Stimulated activated effector memory CD8-positive, alpha-beta T cell treated with anti-CD3 and anti-CD28 coated beads, Interleukin-12 subunit alpha, Interleukin-12 subunit beta, amount 100 ng/mL, for 72 hours (primary cell): ENCODE data around the gene ITSN2.
A peak's percentile ranks its signal among the peaks of the same experiment; 100 is the strongest.

Experiments
- ATAC-seq: fragments of 150-1000 bp; cut with Tn5 transposase; 2 replicates; pipeline ENCODE4 v1.10.0; 2021
- DNase-seq, 2 donors: peaks; one replicate each; pipeline ENCODE4 v3.0.0; 2021 to 2022; ENCODE audit warnings: low spot score in 2 of 2
- H3K27ac Mint-ChIP-seq: one replicate; pipeline ENCODE4 v1.8.0; 2022; ENCODE audit warnings: mild to moderate bottlenecking, mixed read lengths
- H3K36me3 Mint-ChIP-seq: one replicate; pipeline ENCODE4 v1.8.0; 2022; ENCODE audit warnings: mild to moderate bottlenecking, mixed read lengths
- H3K4me1 Mint-ChIP-seq: one replicate; pipeline ENCODE4 v1.8.0; 2022; ENCODE audit warnings: mixed read lengths
- H3K4me3 Mint-ChIP-seq: one replicate; pipeline ENCODE4 v1.8.0; 2022; ENCODE audit warnings: mild to moderate bottlenecking, mixed read lengths
- H3K9me3 Mint-ChIP-seq: one replicate; pipeline ENCODE4 v1.8.0; 2022; ENCODE audit warnings: mixed read lengths

The ITSN2 gene

GRCh38 chr2:24273598-24273997 lies 86.7 kb downstream of the ITSN2 start:
- ATAC-seq: no peak
- Mint-ChIP-seq H3K4me1 (peaks cover 14% of the 10 kb centered on the region), H3K9me3 (no peaks in the 10 kb centered on the region), H3K36me3 (peaks cover 87% of the 10 kb centered on the region), H3K27ac (peak overlapping the region; percentile 13), H3K4me3 (no peak overlapping the region)
- no peak for DNase-seq

GRCh38 chr2:24272907-24273306 lies 87.4 kb downstream of the ITSN2 start:
- Mint-ChIP-seq H3K4me3 (no peak overlapping the region), H3K27ac (peak overlapping the region; percentile 13), H3K9me3 (no peaks in the 10 kb centered on the region), H3K36me3 (peaks cover 94% of the 10 kb centered on the region), H3K4me1 (peaks cover 14% of the 10 kb centered on the region)
- DNase-seq (no peak), ATAC-seq (no peak)

- peaks cover 14% of the 10 kb centered on the region for H3K4me1 Mint-ChIP-seq
- H3K9me3 Mint-ChIP-seq: no peaks in the 10 kb centered on the region
- H3K4me3 Mint-ChIP-seq: no peak overlapping the region
- ATAC-seq (no peak), DNase-seq (no peak)
- peaks cover 100% of the 10 kb centered on the region for H3K36me3 Mint-ChIP-seq
- peak overlapping the region; percentile 14 for H3K27ac Mint-ChIP-seq
Observed at GRCh38 chr2:24272161-24272802, 88.1 kb downstream of the ITSN2 start.

- Mint-ChIP-seq H3K9me3 (no peaks in the 10 kb centered on the region), H3K36me3 (peaks cover 98% of the 10 kb centered on the region), H3K27ac (peak overlapping the region; percentile 40), H3K4me3 (no peak overlapping the region), H3K4me1 (peaks cover 14% of the 10 kb centered on the region)
- DNase-seq (no peak), ATAC-seq (peak; percentile 83)
Observed at GRCh38 chr2:24269265-24269664, 91.1 kb downstream of the ITSN2 start.

GRCh38 chr2:24265212-24265611 lies 95.1 kb downstream of the ITSN2 start:
- H3K27ac Mint-ChIP-seq: no peak overlapping the region
- H3K4me3 Mint-ChIP-seq: no peak overlapping the region

GRCh38 chr2:24262421-24262970 lies 97.8 kb downstream of the ITSN2 start:
- ATAC-seq (no peak), DNase-seq (no peak)
- peaks cover 49% of the 10 kb centered on the region for H3K36me3 Mint-ChIP-seq
- no peaks in the 10 kb centered on the region for H3K9me3 Mint-ChIP-seq
- H3K4me1 Mint-ChIP-seq: peaks cover 10% of the 10 kb centered on the region
- H3K27ac Mint-ChIP-seq: peak overlapping the region; percentile 35
- no peak overlapping the region for H3K4me3 Mint-ChIP-seq

More at GRCh38 chr2:24265212-24265611, 95.1 kb downstream of the ITSN2 start:
- Mint-ChIP-seq H3K36me3 (peaks cover 77% of the 10 kb centered on the region), H3K4me1 (peaks cover 19% of the 10 kb centered on the region), H3K9me3 (no peaks in the 10 kb centered on the region)
- DNase-seq (no peak), ATAC-seq (no peak)

GRCh38 chr2:24261441-24261840 lies 98.9 kb downstream of the ITSN2 start:
- H3K36me3 Mint-ChIP-seq: peaks cover 41% of the 10 kb centered on the region
- ATAC-seq: no peak
- peaks cover 10% of the 10 kb centered on the region for H3K4me1 Mint-ChIP-seq
- H3K9me3 Mint-ChIP-seq: no peaks in the 10 kb centered on the region
- no peak for DNase-seq
- H3K4me3 Mint-ChIP-seq: no peak overlapping the region
- H3K27ac Mint-ChIP-seq: peak overlapping the region; percentile 35

GRCh38 chr2:24259316-24259715 lies 101.0 kb downstream of the ITSN2 start:
- peaks cover 10% of the 10 kb centered on the region for H3K4me1 Mint-ChIP-seq
- no peak overlapping the region for H3K27ac Mint-ChIP-seq
- no peaks in the 10 kb centered on the region for H3K9me3 Mint-ChIP-seq
- peaks cover 21% of the 10 kb centered on the region for H3K36me3 Mint-ChIP-seq
- DNase-seq: no peak
- no peak for ATAC-seq
- no peak overlapping the region for H3K4me3 Mint-ChIP-seq

- H3K9me3 Mint-ChIP-seq: no peaks in the 10 kb centered on the region
- H3K27ac Mint-ChIP-seq: no peak overlapping the region
- H3K4me3 Mint-ChIP-seq: no peak overlapping the region
- DNase-seq: no peak
- peaks cover 21% of the 10 kb centered on the region for H3K36me3 Mint-ChIP-seq
- no peak for ATAC-seq
- peaks cover 10% of the 10 kb centered on the region for H3K4me1 Mint-ChIP-seq
Observed at GRCh38 chr2:24258718-24259117, 101.6 kb downstream of the ITSN2 start.

- no peak for DNase-seq
- Mint-ChIP-seq H3K27ac (no peak overlapping the region), H3K9me3 (no peaks in the 10 kb centered on the region), H3K4me1 (no peaks in the 10 kb centered on the region), H3K4me3 (no peak overlapping the region), H3K36me3 (peaks cover 56% of the 10 kb centered on the region)
- ATAC-seq: no peak
Observed at GRCh38 chr2:24253303-24253919, 106.9 kb downstream of the ITSN2 start.

- H3K27ac Mint-ChIP-seq: no peak overlapping the region
- no peak overlapping the region for H3K4me3 Mint-ChIP-seq
- no peaks in the 10 kb centered on the region for H3K4me1 Mint-ChIP-seq
- ATAC-seq: no peak
- H3K9me3 Mint-ChIP-seq: no peaks in the 10 kb centered on the region
- DNase-seq: no peak
- peaks cover 93% of the 10 kb centered on the region for H3K36me3 Mint-ChIP-seq
Observed at GRCh38 chr2:24247592-24247991, 112.7 kb downstream of the ITSN2 start.

GRCh38 chr2:24247164-24247563 lies 113.2 kb downstream of the ITSN2 start:
- ATAC-seq (no peak), DNase-seq (no peak)
- Mint-ChIP-seq H3K27ac (no peak overlapping the region), H3K36me3 (peaks cover 93% of the 10 kb centered on the region), H3K9me3 (no peaks in the 10 kb centered on the region), H3K4me1 (no peaks in the 10 kb centered on the region), H3K4me3 (no peak overlapping the region)

- Mint-ChIP-seq H3K36me3 (peaks cover 95% of the 10 kb centered on the region), H3K27ac (no peak overlapping the region), H3K4me1 (no peaks in the 10 kb centered on the region), H3K4me3 (no peak overlapping the region), H3K9me3 (no peaks in the 10 kb centered on the region)
- no peak for ATAC-seq
- DNase-seq: no peak
Observed at GRCh38 chr2:24245986-24246776, 114.2 kb downstream of the ITSN2 start.

GRCh38 chr2:24241528-24241927 lies 118.8 kb downstream of the ITSN2 start:
- H3K4me1 Mint-ChIP-seq: no peaks in the 10 kb centered on the region
- no peaks in the 10 kb centered on the region for H3K9me3 Mint-ChIP-seq
- H3K27ac Mint-ChIP-seq: no peak overlapping the region
- DNase-seq: no peak
- ATAC-seq: no peak
- peaks cover 59% of the 10 kb centered on the region for H3K36me3 Mint-ChIP-seq
- no peak overlapping the region for H3K4me3 Mint-ChIP-seq

GRCh38 chr2:24239553-24239952 lies 120.8 kb downstream of the ITSN2 start:
- Mint-ChIP-seq H3K27ac (no peak overlapping the region), H3K4me3 (no peak overlapping the region), H3K9me3 (no peaks in the 10 kb centered on the region), H3K4me1 (no peaks in the 10 kb centered on the region), H3K36me3 (peaks cover 43% of the 10 kb centered on the region)
- ATAC-seq (no peak), DNase-seq (no peak)
